NB4 (cell line): ENCODE measurements around the gene PDSS1.

Experiments
- MYC ChIP-seq: IDR thresholded peaks from 2 replicates; pipeline ENCODE4 v1.6.1; 2011; ENCODE audit warnings: low read depth, low read length
- POLR2A ChIP-seq: IDR thresholded peaks from 2 replicates; pipeline ENCODE4 v1.6.1; 2011; ENCODE audit warnings: mild to moderate bottlenecking; ENCODE audit not compliant: insufficient read length; ENCODE audit errors: extremely low read depth
- TF ChIP-seq, protein P1 (sequence below): IDR thresholded peaks from one replicate; pipeline ENCODE4 v1.5.1; 2012; ENCODE audit warnings: low read depth, low read length

DNA sequence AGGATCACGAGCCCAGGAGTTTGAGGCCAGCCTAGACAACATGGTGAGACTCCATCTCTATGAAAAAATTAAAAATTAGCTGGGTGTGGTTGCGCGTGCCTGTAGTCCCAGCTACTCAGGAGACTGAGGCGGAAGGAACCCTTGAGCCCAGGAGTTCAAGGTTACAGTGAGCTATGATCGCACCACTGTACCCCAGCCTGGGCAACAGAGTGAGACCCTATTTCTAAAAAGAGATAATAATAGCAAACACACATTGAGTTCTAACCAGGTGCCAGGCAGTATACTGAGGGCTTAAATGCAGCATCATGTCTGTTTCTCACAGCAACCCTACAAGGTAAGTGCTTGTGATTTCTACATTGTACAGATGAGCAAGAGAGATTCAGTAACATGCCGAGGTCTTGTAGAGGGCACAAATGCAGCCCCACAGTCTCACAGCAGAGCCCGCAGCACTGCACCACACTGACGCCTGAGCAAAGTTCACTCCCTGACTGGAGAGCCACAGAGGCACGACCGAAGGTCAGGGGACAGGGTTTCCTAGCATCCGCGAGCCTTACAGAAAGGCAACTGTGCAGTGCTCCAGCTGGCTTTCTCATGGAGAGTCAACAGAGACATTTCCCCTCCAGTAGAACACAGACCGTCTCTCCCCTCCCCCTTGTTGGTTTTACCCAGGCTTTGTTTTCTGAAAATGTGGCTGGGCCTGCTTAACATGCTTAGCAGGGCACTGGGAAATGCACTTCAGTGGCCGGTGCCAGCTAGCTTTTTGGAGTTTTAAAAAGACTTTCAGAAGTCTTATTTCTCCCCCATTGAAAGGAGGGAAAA, 36.5 kb downstream of the PDSS1 start:
- TF ChIP-seq, protein P1, sequence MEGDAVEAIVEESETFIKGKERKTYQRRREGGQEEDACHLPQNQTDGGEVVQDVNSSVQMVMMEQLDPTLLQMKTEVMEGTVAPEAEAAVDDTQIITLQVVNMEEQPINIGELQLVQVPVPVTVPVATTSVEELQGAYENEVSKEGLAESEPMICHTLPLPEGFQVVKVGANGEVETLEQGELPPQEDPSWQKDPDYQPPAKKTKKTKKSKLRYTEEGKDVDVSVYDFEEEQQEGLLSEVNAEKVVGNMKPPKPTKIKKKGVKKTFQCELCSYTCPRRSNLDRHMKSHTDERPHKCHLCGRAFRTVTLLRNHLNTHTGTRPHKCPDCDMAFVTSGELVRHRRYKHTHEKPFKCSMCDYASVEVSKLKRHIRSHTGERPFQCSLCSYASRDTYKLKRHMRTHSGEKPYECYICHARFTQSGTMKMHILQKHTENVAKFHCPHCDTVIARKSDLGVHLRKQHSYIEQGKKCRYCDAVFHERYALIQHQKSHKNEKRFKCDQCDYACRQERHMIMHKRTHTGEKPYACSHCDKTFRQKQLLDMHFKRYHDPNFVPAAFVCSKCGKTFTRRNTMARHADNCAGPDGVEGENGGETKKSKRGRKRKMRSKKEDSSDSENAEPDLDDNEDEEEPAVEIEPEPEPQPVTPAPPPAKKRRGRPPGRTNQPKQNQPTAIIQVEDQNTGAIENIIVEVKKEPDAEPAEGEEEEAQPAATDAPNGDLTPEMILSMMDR, result no peak
- TF ChIP-seq MYC, result no peak
- TF ChIP-seq POLR2A, result no peak
